Epithelial cell of esophagus (primary cell): ENCODE data around the gene ZBTB5.

Source experiments
- DNase-seq: peaks from one replicate; pipeline ENCODE4 v3.0.0; 2010; ENCODE audit warnings: low read depth
- H3K4me3 ChIP-seq: 2 replicates; pipeline ENCODE4 v1.5.1; 2011; ENCODE audit warnings: mild to moderate bottlenecking, low read length, control low read depth
- CTCF ChIP-seq: IDR thresholded peaks from 2 replicates; pipeline ENCODE4 v1.5.1; 2011; ENCODE audit warnings: low read depth, mild to moderate bottlenecking, low read length, control low read depth, inconsistent platforms; ENCODE audit not compliant: insufficient read depth; ENCODE audit errors: missing control alignments

The ZBTB5 gene

DNA sequence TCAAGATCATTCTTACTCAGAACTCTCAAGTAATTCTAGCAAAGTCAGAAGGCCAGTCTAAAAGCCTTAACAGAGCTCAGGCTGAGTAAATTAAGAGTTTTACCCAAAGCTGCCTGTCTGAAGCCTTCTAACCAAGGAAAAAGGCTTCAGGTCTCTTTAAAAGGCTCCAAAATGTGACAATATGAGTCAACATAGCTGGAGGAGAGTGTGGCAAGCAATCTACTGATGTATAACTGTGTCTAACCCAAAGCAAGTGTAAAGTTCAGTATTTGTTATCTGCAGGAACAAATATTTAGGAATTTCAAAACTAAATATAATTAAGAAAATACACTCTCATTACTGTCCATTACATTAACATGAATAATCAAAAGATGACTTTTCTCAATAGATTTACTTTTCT, 11.0 kb downstream of the ZBTB5 start:
- peak; percentile 31 for DNase-seq
- no peak overlapping the region for H3K4me3 ChIP-seq
- TF ChIP-seq CTCF: no peak

DNA sequence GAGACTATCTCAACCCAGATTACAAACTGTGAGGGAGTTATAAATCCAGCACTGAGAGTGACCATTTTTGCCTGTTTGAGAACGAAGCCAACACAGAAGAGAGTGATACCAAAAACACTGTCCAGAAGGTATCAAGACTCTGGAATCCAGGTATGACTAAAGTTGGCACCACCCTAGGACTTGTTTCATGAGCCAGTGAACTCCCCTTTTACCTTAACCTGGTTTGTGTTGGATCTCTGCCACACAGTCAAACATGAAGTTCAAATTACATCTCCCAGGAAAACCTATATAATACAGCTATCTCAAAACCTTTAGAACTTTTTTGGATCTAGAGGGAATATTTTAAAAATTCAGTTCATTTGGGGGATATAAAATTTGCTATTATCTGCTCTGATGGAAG, 11.4 kb downstream of the ZBTB5 start:
- H3K4me3 ChIP-seq: no peak overlapping the region
- TF ChIP-seq CTCF: no peak
- peak; percentile 75 for DNase-seq

DNA sequence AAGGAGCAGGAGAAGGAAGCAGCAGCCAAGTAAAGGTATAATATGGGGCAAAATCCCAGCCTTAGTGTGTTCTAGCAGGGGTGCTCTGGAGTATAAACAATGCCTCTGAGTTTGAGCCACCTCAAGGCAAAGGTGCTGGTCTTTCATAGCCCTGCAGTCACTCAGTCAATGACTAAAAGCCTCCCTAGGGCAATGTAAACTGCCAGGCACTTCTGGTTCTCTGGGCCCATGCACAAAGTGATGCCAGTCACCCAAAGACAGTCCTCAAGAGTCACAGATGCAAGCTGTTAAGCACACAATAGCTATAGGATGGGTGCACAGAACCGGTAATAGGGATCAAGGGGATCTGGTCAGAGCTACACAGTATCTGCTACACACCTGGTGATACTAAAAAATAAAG, 12.6 kb downstream of the ZBTB5 start:
- DNase-seq: no peak
- TF ChIP-seq CTCF: no peak

DNA sequence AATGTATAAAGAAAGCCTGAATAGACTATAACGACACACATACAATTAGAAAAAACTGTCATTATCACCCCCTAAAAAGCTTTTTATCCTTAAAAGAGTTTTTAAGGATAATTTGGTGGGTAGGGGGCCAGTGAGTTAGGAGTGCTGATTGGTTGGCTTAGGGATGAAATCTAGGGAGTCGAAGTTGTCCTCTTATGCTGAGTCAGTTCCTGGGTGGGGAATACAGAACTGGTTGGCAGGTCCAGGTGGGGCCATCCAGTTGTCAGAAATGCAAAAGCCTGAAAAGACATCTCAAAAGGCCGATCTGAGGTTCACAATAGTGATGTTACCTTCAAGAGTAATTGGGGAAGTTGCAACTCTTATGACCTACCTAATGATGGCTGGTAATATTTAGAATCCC, 13.6 kb downstream of the ZBTB5 start:
- H3K4me3 ChIP-seq: no peak overlapping the region
- DNase-seq: no peak
- TF ChIP-seq CTCF: no peak

More for the DNA sequence above, 12.6 kb downstream of the ZBTB5 start:
- no peak overlapping the region for H3K4me3 ChIP-seq

GRCh38 chr9:37449862-37450632, 15.2 kb downstream of the ZBTB5 start:
- TF ChIP-seq CTCF: no peak
- no peak for DNase-seq
- H3K4me3 ChIP-seq: no peak overlapping the region

DNA sequence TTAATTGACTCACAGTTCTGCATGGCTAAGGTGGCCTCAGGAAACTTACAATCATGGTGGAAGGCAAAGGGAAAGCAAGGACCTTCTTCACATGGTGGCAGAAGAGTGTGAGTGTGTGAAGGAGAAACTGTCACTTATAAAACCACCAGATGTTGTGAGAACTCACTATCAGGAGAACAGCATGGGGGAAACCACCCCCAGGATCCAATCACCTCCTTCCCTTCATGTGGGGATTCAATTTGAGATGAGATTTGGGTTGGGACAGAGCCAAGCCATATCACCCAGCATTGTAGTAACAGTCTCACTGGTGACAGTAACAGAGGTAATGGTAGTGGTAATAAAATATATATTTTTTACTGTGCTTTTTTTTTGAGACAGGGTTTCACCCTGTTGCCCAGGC, 18.1 kb downstream of the ZBTB5 start:
- DNase-seq: no peak
- no peak overlapping the region for H3K4me3 ChIP-seq
- no peak for TF ChIP-seq CTCF

- H3K4me3 ChIP-seq: no peak overlapping the region
- no peak for DNase-seq
- TF ChIP-seq CTCF: no peak
These were observed 18.8 kb downstream of the ZBTB5 start for GRCh38 chr9:37446401-37446800.
